Astrocyte of the spinal cord (primary cell): ENCODE results near the gene KIF19.

Experiments used
- DNase-seq: peaks from one replicate; pipeline ENCODE4 v3.0.0; 2011; ENCODE audit warnings: low read depth, low spot score
- H3K4me3 ChIP-seq: 2 replicates; pipeline ENCODE4 v1.5.1; 2011; ENCODE audit warnings: low read depth, mild to moderate bottlenecking, low read length, moderate library complexity
- in situ Hi-C: cut with HindIII; loops from 2 replicates; pipeline ENCODE4 v1.10.0; 2017; ENCODE audit warnings: low sequenced_read_pairs
- TF ChIP-seq, protein P1 (sequence below): IDR thresholded peaks from 2 replicates; pipeline ENCODE4 v1.5.1; 2012; ENCODE audit warnings: low read depth, mild to moderate bottlenecking, low read length, inconsistent platforms

KIF19 gene

DNA sequence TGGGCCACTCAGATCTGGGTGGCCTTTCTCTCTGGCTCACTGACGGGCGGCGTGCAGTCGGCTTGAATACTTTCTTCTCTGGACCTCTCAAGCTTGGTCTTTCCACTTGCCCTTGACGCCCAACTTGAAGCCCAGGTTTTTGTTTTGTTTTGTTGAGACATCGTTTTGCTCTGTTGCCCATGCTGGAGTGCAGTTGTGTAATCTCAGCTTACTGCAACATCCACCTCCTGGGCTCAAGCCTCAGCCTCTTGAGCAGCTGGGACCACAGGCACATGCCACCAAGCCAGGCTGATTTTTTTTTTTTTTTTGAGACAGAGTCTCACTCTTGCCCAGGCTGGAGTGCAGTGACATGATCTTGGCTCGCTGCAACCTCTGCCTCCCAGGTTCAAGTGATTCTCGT is 22.7 kb upstream of the KIF19 start:
- in situ Hi-C loops, result no loop called here
- H3K4me3 ChIP-seq, result no peak overlapping the region
- TF ChIP-seq, protein P1, sequence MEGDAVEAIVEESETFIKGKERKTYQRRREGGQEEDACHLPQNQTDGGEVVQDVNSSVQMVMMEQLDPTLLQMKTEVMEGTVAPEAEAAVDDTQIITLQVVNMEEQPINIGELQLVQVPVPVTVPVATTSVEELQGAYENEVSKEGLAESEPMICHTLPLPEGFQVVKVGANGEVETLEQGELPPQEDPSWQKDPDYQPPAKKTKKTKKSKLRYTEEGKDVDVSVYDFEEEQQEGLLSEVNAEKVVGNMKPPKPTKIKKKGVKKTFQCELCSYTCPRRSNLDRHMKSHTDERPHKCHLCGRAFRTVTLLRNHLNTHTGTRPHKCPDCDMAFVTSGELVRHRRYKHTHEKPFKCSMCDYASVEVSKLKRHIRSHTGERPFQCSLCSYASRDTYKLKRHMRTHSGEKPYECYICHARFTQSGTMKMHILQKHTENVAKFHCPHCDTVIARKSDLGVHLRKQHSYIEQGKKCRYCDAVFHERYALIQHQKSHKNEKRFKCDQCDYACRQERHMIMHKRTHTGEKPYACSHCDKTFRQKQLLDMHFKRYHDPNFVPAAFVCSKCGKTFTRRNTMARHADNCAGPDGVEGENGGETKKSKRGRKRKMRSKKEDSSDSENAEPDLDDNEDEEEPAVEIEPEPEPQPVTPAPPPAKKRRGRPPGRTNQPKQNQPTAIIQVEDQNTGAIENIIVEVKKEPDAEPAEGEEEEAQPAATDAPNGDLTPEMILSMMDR, result no peak
- DNase-seq, result no peak

DNA sequence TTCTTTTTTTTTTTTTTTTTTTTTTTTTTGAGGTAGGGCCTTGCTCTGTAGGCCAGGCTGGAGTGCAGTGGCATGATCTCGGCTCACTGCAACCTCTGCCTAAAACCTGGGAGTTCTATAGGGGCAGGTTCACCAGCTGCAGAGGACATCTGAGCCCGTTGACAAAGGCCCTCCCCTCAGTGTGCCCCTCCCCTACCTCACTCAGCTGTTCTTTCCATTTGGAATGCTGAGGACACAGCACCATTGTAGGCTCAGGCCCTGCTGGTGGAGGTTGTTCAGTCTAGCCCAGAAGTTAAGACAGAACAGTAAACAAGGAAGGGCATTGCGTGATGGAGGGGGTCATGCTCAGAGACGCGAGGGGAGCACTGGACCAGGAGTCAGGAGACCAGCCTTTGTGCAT is 21.8 kb upstream of the KIF19 start:
- H3K4me3 ChIP-seq, result no peak overlapping the region
- TF ChIP-seq, protein P1, result no peak
- in situ Hi-C loops, result no loop called here
- no peak for DNase-seq

DNA sequence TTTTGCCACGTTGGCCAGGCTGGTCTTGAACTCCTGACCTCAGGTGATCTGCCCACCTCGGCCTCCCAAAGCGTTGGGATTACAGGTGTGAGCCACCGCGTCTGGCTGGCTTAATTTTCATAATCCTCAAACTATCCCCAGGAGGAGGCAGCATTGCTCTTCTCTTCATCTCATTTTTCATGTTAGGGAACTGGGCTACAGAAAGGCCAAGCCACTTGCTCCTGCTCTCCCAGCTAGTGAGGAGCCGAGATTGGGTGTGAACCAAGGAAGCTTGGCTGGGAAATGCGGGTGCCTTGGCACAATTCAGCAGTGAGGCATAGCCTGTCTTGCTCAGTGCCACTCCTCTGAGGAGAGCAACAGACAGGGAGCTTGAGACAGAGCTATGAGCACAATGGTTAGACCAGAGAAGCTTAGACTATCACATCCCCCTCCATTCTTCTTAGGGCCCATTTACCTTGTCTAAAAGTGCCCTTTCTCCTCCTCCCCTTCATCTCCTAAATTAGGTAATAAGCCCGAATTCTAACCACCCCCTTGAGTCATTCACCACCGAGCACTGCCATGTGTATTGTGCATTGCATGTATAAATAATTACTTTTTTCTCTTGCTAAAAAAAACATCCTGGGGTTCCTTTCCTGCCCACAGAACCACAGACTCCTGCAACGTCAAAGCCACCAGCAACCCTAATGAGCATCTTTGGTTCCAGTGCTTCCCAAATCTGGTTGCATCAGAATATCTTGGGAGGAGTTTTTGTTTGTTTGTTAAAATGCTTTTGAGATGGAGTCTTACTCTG is 20.0 kb upstream of the KIF19 start:
- no peak for DNase-seq
- in situ Hi-C loops, result no loop called here
- no peak overlapping the region for H3K4me3 ChIP-seq
- TF ChIP-seq, protein P1, result no peak

DNA sequence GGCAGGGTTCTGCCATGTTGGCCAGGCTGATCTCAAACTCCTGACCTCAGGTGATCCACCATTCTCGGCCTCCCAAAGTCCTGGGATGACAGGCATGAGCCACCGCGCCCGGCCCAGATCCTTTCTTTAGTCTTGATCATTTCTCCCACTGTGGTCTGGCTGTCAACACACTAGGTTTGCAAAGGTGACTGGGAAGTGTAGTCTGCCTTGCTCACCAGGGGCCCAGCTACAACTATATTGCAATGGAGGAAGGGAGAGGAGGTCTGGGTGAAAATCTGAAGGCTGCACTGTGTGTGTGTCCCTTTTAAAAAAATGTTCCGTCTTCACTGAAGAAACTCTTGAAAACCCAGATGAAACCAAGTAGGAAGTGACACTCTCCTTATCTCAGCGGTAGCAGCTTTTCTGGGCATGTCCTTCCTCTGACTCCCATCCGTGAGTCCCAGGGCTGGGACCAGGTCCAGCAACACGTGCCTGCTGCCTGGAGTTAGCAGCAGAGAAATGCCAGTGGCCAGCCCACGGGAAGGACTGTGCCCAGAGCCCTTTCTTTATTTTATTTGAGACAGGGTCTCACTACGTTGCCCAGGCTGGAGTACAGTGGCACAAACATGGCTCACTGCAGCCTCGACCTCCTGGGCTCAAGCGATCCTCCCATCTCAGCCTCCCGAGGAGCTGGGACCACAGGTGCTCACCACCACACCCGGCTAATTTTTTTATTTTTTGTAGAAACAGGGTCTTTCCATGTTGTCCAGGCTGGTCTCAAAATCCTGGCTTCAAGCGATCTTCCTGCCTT is 17.8 kb upstream of the KIF19 start:
- H3K4me3 ChIP-seq, result no peak overlapping the region
- in situ Hi-C loops, result no loop called here
- TF ChIP-seq, protein P1, result no peak
- DNase-seq, result no peak

DNA sequence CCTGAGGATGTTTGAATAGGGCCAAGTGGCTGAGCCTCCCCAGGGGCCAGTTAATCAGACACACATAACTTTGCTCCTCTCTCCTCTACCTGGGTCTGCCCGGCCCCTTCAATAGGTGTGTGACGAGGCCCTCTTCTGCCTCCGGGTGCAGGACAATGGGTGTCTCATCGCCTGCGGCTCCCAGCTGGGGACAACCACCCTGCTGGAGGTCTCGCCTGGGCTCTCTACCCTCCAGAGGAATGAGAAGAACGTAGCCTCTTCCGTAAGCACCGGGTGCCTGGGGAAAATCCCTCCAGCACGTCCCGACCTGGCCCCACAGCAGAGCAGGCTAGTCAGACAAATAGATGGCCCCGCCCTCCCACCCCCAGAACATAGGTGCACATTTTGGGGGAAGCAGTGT is 16.1 kb upstream of the KIF19 start:
- in situ Hi-C loops, result no loop called here
- TF ChIP-seq, protein P1, result no peak
- no peak overlapping the region for H3K4me3 ChIP-seq
- no peak for DNase-seq

DNA sequence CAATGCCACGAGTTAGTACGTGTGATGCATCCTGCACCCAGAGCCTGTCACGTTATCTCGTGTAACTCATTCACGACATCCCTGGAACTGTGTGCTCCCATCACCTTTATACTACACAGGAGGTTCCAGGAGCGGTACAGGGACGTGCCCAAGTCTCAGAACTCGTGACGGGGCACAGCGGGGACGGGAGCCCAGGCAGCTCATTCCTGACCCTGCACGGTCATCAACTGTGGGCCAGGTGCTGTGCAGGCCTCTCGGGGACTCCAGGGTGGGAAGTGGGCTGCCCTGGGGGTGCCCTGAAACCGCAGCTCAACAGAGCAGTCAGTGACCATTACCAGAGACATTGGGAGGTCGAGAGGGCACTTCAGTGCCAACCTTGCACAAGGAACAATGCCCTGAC is 11.1 kb upstream of the KIF19 start:
- no peak for DNase-seq
- no peak overlapping the region for H3K4me3 ChIP-seq
- in situ Hi-C loops, result no loop called here
- TF ChIP-seq, protein P1, result no peak
